Stimulated activated effector memory CD8-positive, alpha-beta T cell treated with anti-CD3 and anti-CD28 coated beads, Interleukin-12 subunit alpha, Interleukin-12 subunit beta, amount 100 ng/mL, for 72 hours (primary cell): ENCODE data around the gene MEGF9.
A peak's percentile ranks its signal among the peaks of the same experiment; 100 is the strongest.
"Not testable (repeated sequence)": the region's sequence is repeated elsewhere in the genome, so short reads cannot be mapped to it uniquely, and the experiment has no call there.

Experiments used
- ATAC-seq: fragments of 150-1000 bp; cut with Tn5 transposase; 2 replicates; pipeline ENCODE4 v1.10.0; 2021
- DNase-seq, 2 donors: peaks; one replicate each; pipeline ENCODE4 v3.0.0; 2021 to 2022; ENCODE audit warnings: low spot score in 2 of 2
- H3K27ac Mint-ChIP-seq: one replicate; pipeline ENCODE4 v1.8.0; 2022; ENCODE audit warnings: mild to moderate bottlenecking, mixed read lengths
- H3K36me3 Mint-ChIP-seq: one replicate; pipeline ENCODE4 v1.8.0; 2022; ENCODE audit warnings: mild to moderate bottlenecking, mixed read lengths
- H3K4me1 Mint-ChIP-seq: one replicate; pipeline ENCODE4 v1.8.0; 2022; ENCODE audit warnings: mixed read lengths
- H3K4me3 Mint-ChIP-seq: one replicate; pipeline ENCODE4 v1.8.0; 2022; ENCODE audit warnings: mild to moderate bottlenecking, mixed read lengths
- H3K9me3 Mint-ChIP-seq: one replicate; pipeline ENCODE4 v1.8.0; 2022; ENCODE audit warnings: mixed read lengths

The MEGF9 gene

DNA sequence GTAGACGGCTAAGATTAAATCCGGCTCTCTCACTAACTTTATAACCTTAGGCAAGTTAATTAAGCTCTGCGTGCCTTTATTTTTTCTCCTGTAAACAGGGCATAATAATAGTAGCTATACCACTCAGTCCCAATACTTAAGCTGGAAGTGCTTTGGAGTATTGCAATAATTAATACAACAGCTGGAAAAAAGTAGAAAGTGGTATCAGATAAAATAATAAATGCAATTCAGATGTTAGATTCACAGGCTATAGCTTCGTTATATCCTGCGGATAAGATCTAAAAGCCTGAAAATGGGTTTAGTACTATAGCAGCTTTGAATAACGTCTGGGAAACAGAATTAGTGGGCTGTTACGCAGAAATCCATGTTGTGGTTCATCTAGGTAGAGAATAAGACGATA lies 51.8 kb downstream of the MEGF9 start:
- Mint-ChIP-seq H3K36me3 (no peaks in the 10 kb centered on the region), H3K27ac (no peak overlapping the region), H3K4me1 (no peaks in the 10 kb centered on the region), H3K9me3 (no peaks in the 10 kb centered on the region), H3K4me3 (no peak overlapping the region)
- DNase-seq, result no peak
- no peak for ATAC-seq

DNA sequence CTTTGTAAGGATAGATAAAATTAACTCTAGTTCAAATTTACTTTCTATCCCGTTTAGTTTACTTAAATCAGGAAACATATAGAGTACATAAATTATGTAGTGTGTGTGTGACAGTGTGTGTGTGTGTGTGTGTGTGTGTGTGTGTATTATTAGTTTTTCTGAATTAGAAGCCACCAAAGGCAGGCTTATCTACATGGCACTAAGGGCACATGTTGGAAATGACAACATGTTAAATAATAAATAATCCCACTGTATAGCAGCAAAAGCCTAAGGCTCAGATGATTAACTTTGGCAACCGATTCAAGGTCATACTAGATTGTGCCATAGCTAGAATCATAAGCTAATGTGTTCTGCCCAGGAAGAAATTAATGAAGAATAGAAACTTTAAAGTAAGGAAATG lies 54.6 kb downstream of the MEGF9 start:
- Mint-ChIP-seq H3K27ac (no peak overlapping the region), H3K4me1 (no peaks in the 10 kb centered on the region), H3K36me3 (no peaks in the 10 kb centered on the region), H3K9me3 (no peaks in the 10 kb centered on the region), H3K4me3 (no peak overlapping the region)
- ATAC-seq (no peak), DNase-seq (no peak)

DNA sequence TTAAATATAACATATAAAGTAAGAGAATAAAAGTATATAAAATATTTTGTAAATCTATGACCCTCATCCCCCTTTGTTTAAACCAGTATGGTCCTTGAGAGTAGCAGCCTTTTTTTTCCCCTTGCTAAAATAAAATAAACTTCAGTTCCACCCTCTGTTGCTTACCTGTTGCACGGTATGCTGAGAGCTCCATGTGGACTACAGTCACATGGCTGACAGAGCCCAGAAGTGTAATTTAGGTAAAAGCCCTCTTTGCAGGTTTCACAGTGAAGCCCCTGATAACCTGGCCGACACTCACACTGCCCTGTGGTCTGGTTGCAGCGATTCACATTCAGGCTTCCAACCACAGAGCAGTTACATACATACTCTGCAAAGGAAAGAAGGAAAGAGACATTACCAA lies 55.1 kb downstream of the MEGF9 start:
- no peaks in the 10 kb centered on the region for H3K36me3 Mint-ChIP-seq
- H3K9me3 Mint-ChIP-seq, result no peaks in the 10 kb centered on the region
- no peak for ATAC-seq
- H3K27ac Mint-ChIP-seq, result no peak overlapping the region
- H3K4me1 Mint-ChIP-seq, result no peaks in the 10 kb centered on the region
- no peak overlapping the region for H3K4me3 Mint-ChIP-seq
- DNase-seq, result no peak

DNA sequence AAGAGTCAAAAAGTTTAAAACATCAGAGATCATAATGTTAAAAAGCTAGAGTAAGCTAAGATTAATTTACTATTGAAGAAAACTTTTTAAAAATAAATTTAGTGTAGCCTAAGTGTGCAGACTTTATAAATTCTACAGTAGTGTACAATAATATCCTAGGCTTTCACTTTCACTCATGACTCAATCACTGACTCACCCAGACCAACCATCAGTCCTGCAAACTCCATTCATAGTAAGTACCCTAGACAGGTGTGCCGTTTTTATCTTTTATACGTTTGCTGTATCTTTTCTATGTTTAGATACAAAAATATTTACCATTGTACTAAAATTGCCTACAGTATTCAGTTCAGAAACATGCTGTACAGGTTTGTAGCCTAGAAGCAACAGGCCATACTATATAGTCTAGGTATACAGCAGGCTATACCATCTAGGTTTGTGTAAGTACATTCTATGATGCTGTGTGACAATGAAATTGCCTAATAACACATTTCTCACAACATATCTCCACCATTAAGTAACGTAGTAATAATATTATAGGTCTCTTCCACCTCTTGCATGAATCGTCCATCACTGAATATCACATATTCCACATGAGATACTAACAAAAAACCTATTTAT lies 59.2 kb downstream of the MEGF9 start:
- peak; percentile 77 for ATAC-seq
- Mint-ChIP-seq H3K9me3 (no peaks in the 10 kb centered on the region), H3K27ac (no peak overlapping the region), H3K36me3 (no peaks in the 10 kb centered on the region), H3K4me1 (no peaks in the 10 kb centered on the region), H3K4me3 (no peak overlapping the region)
- DNase-seq, result no peak

DNA sequence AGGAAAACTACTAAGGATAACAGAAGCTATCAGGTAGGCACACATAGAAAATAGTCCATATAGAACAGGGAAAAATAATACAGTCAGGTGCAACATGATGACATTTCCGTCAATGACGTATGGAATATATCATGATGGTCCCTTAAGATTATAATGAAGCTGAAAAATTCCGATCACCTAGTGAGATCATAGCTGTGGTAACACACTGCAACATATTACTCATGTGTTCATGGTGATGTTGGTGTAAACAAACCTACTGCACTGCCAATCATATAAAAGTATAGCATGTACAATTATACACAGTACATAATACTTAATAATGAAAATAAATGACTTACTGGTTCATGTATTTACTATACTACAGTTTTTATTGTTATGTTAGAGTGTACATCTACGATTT lies 60.0 kb downstream of the MEGF9 start:
- no peaks in the 10 kb centered on the region for H3K4me1 Mint-ChIP-seq
- DNase-seq, result no peak
- H3K9me3 Mint-ChIP-seq, result no peaks in the 10 kb centered on the region
- no peak overlapping the region for H3K4me3 Mint-ChIP-seq
- ATAC-seq, result no peak
- H3K27ac Mint-ChIP-seq, result no peak overlapping the region
- H3K36me3 Mint-ChIP-seq, result no peaks in the 10 kb centered on the region

DNA sequence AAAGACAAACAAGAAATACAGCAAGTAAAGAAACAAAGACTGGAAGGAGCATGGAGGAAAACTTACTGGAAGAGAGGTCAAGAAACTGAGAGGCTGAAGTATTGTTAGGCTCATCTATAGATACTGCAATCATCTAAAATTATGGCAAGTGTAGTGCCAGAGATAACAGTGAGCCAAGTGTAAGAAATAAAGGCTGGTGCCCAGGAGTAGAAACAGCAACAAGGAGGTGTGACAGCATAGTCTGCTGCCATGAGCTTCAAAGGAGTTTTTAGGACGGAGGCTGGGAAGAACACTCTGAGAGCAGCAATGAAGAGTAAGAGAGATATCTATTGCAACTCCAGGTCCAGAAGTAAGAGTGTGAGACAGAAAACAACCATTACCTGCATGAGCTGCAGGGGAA lies 60.5 kb downstream of the MEGF9 start:
- Mint-ChIP-seq H3K4me3 (no peak overlapping the region), H3K9me3 (no peaks in the 10 kb centered on the region), H3K36me3 (no peaks in the 10 kb centered on the region), H3K4me1 (no peaks in the 10 kb centered on the region), H3K27ac (no peak overlapping the region)
- no peak for ATAC-seq
- no peak for DNase-seq

DNA sequence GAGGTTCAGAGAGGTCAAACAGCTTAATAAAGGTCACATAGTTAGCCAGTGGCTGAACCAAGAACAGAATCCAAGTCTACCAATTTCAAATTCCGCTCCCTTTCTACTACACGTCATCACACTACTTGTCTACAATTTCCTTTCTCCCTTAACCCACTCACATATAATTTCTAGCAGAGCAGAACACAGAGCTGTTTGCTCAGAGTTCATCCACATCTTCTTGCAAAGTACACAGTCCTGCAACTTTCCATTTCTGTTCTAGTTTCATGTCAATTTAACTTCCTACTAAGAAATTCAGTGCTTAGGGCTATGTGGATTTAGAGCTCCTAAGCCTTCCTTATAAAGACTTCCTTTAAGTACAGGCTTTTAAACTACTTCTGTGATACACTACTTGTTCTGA lies 61.3 kb downstream of the MEGF9 start:
- ATAC-seq (no peak), DNase-seq (no peak)
- H3K27ac Mint-ChIP-seq, result no peak overlapping the region
- H3K9me3 Mint-ChIP-seq, result no peaks in the 10 kb centered on the region
- H3K36me3 Mint-ChIP-seq, result no peaks in the 10 kb centered on the region
- no peaks in the 10 kb centered on the region for H3K4me1 Mint-ChIP-seq
- H3K4me3 Mint-ChIP-seq, result no peak overlapping the region

DNA sequence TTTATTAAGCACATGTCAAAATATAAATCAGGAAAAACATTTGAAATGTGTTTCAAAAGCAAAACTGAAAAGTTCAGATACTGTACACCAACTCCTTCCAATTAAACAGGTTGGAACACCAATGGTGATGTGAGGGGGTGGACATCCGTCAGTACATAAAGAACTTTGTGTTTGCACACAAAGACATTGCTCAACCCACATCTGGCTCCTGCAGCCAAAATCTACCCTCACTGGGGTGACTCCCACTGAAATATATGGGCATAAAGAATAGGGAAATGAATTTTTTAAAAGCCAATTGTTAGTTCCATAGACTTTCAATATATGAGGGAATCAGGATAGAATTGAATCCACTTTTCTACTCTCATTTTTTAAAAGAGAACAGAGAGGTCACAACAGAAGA lies 63.9 kb downstream of the MEGF9 start:
- Mint-ChIP-seq H3K4me3 (no peak overlapping the region), H3K4me1 (no peaks in the 10 kb centered on the region)
- no peak for DNase-seq

DNA sequence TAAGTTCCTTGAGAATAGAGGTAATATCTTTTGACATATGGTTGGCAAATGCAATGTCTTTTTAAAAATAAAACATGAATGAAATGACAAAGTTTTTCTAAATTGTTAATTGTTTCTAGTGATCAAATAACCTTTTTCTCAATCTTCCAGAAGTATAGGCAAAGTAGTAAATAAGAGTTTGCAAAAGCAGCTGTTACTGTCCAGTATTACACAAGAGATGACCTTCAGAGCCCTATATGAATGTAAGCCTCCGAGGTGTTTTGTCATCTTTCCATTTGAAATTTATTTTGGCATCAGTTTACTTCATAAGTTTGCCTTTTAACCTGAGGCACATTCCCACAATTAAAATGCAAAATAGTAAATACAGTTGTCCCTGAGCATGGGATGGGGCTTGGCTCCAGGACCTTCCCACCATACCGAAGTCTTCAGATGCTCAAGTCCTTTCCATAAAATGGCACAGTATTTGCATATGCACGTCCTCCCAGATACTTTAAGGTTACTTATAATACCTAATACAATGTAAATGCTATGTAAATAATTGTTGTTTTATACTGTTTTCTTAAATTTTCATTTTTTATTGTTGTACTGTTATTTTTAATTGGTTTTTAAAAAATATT lies 65.6 kb downstream of the MEGF9 start:
- H3K36me3 Mint-ChIP-seq, result no peaks in the 10 kb centered on the region
- H3K9me3 Mint-ChIP-seq, result no peaks in the 10 kb centered on the region
- no peak for ATAC-seq
- no peak overlapping the region for H3K27ac Mint-ChIP-seq
- no peak overlapping the region for H3K4me3 Mint-ChIP-seq
- no peak for DNase-seq
- H3K4me1 Mint-ChIP-seq, result no peaks in the 10 kb centered on the region

More for the DNA sequence above, 63.9 kb downstream of the MEGF9 start:
- no peaks in the 10 kb centered on the region for H3K36me3 Mint-ChIP-seq
- no peak for ATAC-seq
- H3K9me3 Mint-ChIP-seq, result no peaks in the 10 kb centered on the region
- no peak overlapping the region for H3K27ac Mint-ChIP-seq

DNA sequence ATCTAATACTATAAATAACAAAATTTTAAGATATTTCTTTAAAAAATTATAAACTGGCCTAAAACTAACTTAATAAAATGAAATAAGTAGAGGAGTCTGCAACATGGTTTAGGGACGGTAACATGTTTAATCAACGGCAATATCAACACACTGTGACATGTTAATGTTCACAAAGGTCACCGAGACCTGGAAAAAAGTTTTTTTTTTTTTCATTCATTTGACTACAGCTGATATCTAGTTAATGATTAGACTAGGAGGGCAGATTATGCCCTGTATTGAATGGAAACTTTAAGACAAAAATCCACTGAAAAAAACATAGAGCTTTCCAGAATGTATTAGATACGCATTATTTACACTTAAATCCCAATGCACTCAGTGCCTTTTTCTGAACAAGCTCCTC lies 67.3 kb downstream of the MEGF9 start:
- DNase-seq, result no peak
- Mint-ChIP-seq H3K36me3 (no peaks in the 10 kb centered on the region), H3K4me1 (no peaks in the 10 kb centered on the region), H3K27ac (no peak overlapping the region), H3K4me3 (no peak overlapping the region), H3K9me3 (no peaks in the 10 kb centered on the region)
- ATAC-seq, result no peak

DNA sequence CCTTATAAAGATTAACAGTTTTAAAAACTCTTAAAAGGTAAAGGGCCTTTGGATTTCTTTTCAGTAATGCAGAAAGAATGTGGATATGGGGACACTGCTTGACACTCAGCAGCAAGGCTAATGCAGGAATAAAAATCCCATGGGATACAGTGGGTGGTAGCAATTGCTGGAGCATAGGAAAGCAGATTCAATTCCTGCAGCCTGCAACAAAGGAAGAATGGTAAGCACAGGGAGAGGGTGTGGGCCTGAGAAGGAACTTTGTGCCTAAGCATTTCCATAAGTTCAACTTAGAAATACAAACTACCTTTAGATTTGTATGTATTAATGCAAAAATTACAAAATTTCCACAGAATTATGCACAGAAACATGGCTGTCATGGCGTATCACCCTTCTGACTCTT lies 68.5 kb downstream of the MEGF9 start:
- Mint-ChIP-seq H3K9me3 (no peaks in the 10 kb centered on the region), H3K36me3 (no peaks in the 10 kb centered on the region), H3K4me3 (no peak overlapping the region), H3K4me1 (no peaks in the 10 kb centered on the region), H3K27ac (no peak overlapping the region)
- no peak for DNase-seq
- no peak for ATAC-seq

DNA sequence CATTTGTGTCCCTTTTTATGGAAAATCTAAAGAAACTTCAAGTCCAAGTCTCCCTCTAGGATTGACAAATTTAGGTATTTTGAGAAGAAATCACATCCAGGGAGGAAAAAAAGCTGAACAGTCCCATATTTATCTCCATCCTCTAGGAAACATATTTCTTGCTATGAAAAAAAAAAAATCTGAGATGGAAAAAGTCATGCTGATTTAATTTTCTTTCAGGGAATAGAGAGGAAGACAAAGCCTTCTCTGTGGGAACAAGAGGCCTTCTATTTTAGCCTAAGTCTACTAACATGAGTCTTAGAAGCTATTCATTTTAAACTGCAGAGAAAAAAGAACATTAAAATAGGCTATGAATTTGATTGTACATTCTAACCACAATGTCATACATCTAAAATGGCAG lies 71.2 kb downstream of the MEGF9 start:
- Mint-ChIP-seq H3K4me1 (no peaks in the 10 kb centered on the region), H3K9me3 (no peaks in the 10 kb centered on the region), H3K4me3 (no peak overlapping the region), H3K36me3 (no peaks in the 10 kb centered on the region), H3K27ac (no peak overlapping the region)
- no peak for ATAC-seq
- DNase-seq, result no peak

DNA sequence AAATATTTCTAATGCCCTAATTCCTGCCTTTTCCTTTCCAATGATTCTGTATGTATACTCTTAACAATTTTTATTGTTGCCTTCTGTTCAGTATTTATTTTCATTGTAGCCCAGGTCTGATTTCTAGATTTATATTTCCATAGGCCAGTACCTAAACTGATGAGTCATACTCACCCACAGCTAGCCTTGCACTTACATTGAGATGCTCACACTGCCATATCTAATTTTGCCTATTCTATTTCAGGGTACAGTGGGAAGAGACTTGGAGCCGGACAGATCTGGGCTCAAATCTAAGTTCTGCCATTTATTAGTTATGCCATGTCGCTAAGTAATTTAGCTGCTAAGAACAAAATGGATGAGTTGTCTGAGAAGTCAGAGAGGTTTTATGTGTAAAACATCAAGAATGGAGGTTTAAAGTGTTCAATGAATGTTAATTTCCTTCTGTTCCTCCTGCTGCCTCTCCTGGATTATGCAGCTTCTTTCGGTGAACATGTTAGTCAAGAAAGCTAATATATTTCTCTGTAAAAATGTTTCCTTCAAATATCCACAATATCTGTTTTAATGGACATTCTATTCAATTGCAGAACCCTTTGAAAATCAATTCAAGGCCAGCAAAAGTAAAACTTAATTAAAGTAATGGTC lies 72.0 kb downstream of the MEGF9 start:
- Mint-ChIP-seq H3K4me3 (no peak overlapping the region), H3K36me3 (no peaks in the 10 kb centered on the region), H3K4me1 (no peaks in the 10 kb centered on the region), H3K27ac (no peak overlapping the region), H3K9me3 (no peaks in the 10 kb centered on the region)
- ATAC-seq (no peak), DNase-seq (no peak)

DNA sequence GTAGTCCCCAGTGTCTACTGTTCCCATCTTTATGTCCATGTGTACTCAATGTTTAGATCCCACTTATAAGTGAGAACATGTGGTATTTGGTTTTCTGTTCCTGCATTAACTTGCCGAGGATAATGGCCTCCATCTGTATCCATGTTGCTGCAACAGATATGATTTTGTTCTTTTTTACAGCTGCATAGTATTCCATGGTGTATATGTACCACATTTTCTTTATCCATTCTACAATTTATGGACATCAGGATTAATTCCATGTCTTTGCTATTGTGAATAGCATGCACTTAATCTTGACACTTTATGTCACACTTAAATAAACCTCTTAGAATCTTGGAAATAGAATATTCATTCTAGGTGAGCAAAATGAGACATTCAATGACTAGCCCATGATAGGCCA lies 73.4 kb downstream of the MEGF9 start:
- H3K27ac Mint-ChIP-seq, H3K9me3 Mint-ChIP-seq, H3K4me3 Mint-ChIP-seq, H3K4me1 Mint-ChIP-seq, DNase-seq, H3K36me3 Mint-ChIP-seq, ATAC-seq: not testable (repeated sequence)

DNA sequence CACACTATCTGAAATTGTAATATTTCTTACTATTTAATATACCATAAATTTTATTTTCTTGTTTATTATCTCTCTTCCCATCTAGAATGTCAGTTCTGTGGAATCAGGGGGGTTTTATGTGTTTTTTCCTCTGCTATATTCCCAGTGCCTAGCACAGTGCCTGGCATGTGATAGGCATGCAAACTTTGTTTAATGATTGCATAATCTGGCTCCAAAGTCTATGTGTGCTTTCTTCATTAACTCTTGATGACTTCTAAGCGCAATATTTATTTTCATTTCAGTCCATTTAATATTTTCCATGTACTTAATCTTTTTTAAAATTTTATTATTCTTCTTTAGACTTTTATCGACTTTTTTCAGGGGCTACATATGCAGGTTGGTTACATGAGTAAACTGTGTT lies 73.9 kb downstream of the MEGF9 start:
- Mint-ChIP-seq H3K27ac (no peak overlapping the region), H3K9me3 (peaks cover 5% of the 10 kb centered on the region), H3K4me1 (no peaks in the 10 kb centered on the region), H3K4me3 (no peak overlapping the region), H3K36me3 (no peaks in the 10 kb centered on the region)
- no peak for ATAC-seq
- no peak for DNase-seq

DNA sequence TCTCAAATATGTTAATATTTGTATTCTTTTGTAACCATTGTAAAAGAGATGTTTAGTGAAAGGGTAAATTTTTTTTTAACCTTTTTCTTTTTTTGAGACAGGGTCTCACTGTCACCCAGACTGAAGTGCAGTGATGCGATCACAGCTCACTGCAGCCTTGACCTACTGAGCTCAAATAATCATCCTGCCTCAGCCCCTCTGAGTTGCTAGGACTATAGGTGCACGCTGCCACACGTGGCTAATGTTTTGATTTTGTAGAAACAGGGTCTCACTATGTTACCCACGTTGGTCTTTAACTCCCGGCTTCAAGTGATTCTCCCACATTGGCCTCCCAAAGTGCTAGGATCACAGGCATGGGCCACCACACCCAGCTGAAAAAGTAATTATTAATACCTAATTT lies 76.4 kb downstream of the MEGF9 start:
- H3K9me3 Mint-ChIP-seq, result peaks cover 10% of the 10 kb centered on the region

More for the DNA sequence above, 76.4 kb downstream of the MEGF9 start:
- no peaks in the 10 kb centered on the region for H3K36me3 Mint-ChIP-seq
- DNase-seq (no peak), ATAC-seq (no peak)
- H3K4me3 Mint-ChIP-seq, result no peak overlapping the region
- H3K4me1 Mint-ChIP-seq, result no peaks in the 10 kb centered on the region
- no peak overlapping the region for H3K27ac Mint-ChIP-seq
